HCT116 (cell line): ENCODE measurements around the gene DOHH. TPM values are rescaled to one million over a fixed set of nuclear protein-coding genes. Genes with fewer than 3 reads are reported as not detected.

Source experiments
- ATAC-seq: fragments of 200-7000 bp; cut with Tn5 transposase; 2 replicates; pipeline ENCODE4 v1.9.1; 2020; ENCODE audit warnings: mild to moderate bottlenecking, moderate library complexity
- BruUV-seq: library from RNA; stranded (reverse); fragments of 400-500 nt; replicated peaks from 2 replicates; lab custom pipeline; 2021; lab: Mats Ljungman, UMichigan
- CTCF ChIA-PET: fragments of 300-600 bp; sonication (Branson Sonifier 250); formaldehyde crosslinking; loops from one replicate; lab custom pipeline; 2021; ENCODE audit warnings: antibody characterized with exemption; lab: Charles Lee
- POLR2A ChIA-PET: fragments of 300-600, 350-600 bp; sonication (Branson Sonifier 250); formaldehyde crosslinking; loops from one replicate; lab custom pipeline; 2021; ENCODE audit warnings: antibody characterized with exemption; lab: Charles Lee
- RAD21 ChIA-PET, 2 experiments: fragments of 300-600 bp; sonication (Branson Sonifier 250); formaldehyde crosslinking; loops; one replicate each; lab custom pipeline; 2023; ENCODE audit warnings: low total read pairs in 2 of 2; ENCODE audit not compliant: uncharacterized antibody in 2 of 2, unreplicated experiment in 2 of 2, low non-redundant PET in 1 of 2; lab: Charles Lee
- DNase-seq: peaks from one replicate; pipeline ENCODE4 v3.0.0-alpha.2; 2010; ENCODE audit warnings: low read depth, low spot score
- H2AFZ ChIP-seq: fragments of 200-600 bp; shearing (Covaris generic), sonication (generic); 2 replicates; pipeline ENCODE4 v1.6.1; 2017; ENCODE audit warnings: low read depth, mixed run types, mixed read lengths, antibody characterized with exemption, low read length; ENCODE audit not compliant: poor library complexity, severe bottlenecking
- H3K27ac ChIP-seq: 2 replicates; pipeline ENCODE4 v1.5.1; 2012; ENCODE audit warnings: low read depth, low read length
- H3K27me3 ChIP-seq: fragments of 200-600 bp; sonication (generic); 2 replicates; pipeline ENCODE4 v1.6.1; 2016; ENCODE audit warnings: mixed run types, low read length, mixed read lengths; ENCODE audit not compliant: insufficient read depth
- H3K36me3 ChIP-seq, 2 experiments: fragments of 200-500 bp in 1 of 2; fragments of 200-600 bp in 1 of 2; sonication (Bioruptor generic) in 1 of 2; sonication (generic) in 1 of 2; 2 replicates each; pipeline versions ENCODE4 v1.5.1 to v1.6.1; 2014 to 2016; ENCODE audit warnings: low read length in 2 of 2, inconsistent platforms in 1 of 2, mixed read lengths in 1 of 2, mixed run types in 1 of 2; ENCODE audit not compliant: insufficient read depth in 2 of 2, control insufficient read depth in 1 of 2
- H3K4me1 ChIP-seq, 2 experiments: fragments of 200-600 bp in 1 of 2; sonication (generic) in 1 of 2; 2 replicates each; pipeline versions ENCODE4 v1.5.1 to v1.6.1; 2012 to 2017; ENCODE audit warnings: low read length in 2 of 2, inconsistent platforms in 1 of 2, mild to moderate bottlenecking in 1 of 2, mixed read lengths in 1 of 2, mixed run types in 1 of 2, moderate library complexity in 1 of 2; ENCODE audit not compliant: insufficient read depth in 2 of 2, control insufficient read depth in 1 of 2
- H3K4me2 ChIP-seq: fragments of 200-600 bp; sonication (generic); 2 replicates; pipeline ENCODE4 v1.6.1; 2017; ENCODE audit warnings: mixed run types, low read length, mixed read lengths
- H3K4me3 ChIP-seq, 2 experiments: fragments of 200-600 bp in 1 of 2; sonication (generic) in 1 of 2; replicated peaks in 1 of 2; 2 replicates each; pipeline ENCODE4 v1.5.1; 2011 to 2016; ENCODE audit warnings: low read length in 2 of 2, control low read depth in 1 of 2, low read depth in 1 of 2, mild to moderate bottlenecking in 1 of 2, mixed read lengths in 1 of 2, mixed run types in 1 of 2
- H3K79me2 ChIP-seq: fragments of 200-600 bp; sonication (generic); 2 replicates; pipeline ENCODE4 v1.6.1; 2017; ENCODE audit warnings: mild to moderate bottlenecking, mixed run types, low read length, moderate library complexity, mixed read lengths; ENCODE audit not compliant: insufficient read depth
- H3K9ac ChIP-seq: fragments of 200-600 bp; sonication (generic); 2 replicates; pipeline ENCODE4 v1.6.1; 2016; ENCODE audit warnings: low read length, mixed read lengths
- H3K9me2 ChIP-seq: fragments of 200-600 bp; sonication (generic), shearing (Covaris generic); 2 replicates; pipeline ENCODE4 v1.6.1; 2017; ENCODE audit warnings: mixed run types, mild to moderate bottlenecking, moderate library complexity; ENCODE audit not compliant: insufficient read depth
- H3K9me3 ChIP-seq, 2 experiments: fragments of 200-500 bp in 1 of 2; fragments of 200-600 bp in 1 of 2; sonication (Bioruptor generic) in 1 of 2; sonication (generic) in 1 of 2; 2 replicates each; pipeline ENCODE4 v1.6.1; 2014 to 2017; ENCODE audit warnings: low read length in 2 of 2, mixed read lengths in 2 of 2, inconsistent platforms in 1 of 2, low read depth in 1 of 2, mild to moderate bottlenecking in 1 of 2, mixed run types in 1 of 2, moderate library complexity in 1 of 2; ENCODE audit not compliant: control insufficient read depth in 1 of 2, insufficient read depth in 1 of 2
- H4K20me1 ChIP-seq: fragments of 200-600 bp; sonication (generic), shearing (Covaris generic); 2 replicates; pipeline ENCODE4 v1.6.1; 2017; ENCODE audit warnings: mixed run types, mild to moderate bottlenecking, moderate library complexity; ENCODE audit not compliant: insufficient read depth
- CBX3 ChIP-seq: IDR thresholded peaks from 2 replicates; pipeline ENCODE4 v1.6.1; 2012; ENCODE audit warnings: low read depth
- CEBPB ChIP-seq: IDR thresholded peaks from 2 replicates; pipeline ENCODE4 v1.6.1; 2012; ENCODE audit warnings: low read depth
- EGR1 ChIP-seq: IDR thresholded peaks from 2 replicates; pipeline ENCODE4 v1.6.1; 2012; ENCODE audit warnings: low read depth
- ELF1 ChIP-seq: IDR thresholded peaks from 2 replicates; pipeline ENCODE4 v1.6.1; 2012; ENCODE audit warnings: low read depth, borderline replicate concordance
- POLR2A ChIP-seq: IDR thresholded peaks from 2 replicates; pipeline ENCODE4 v1.7.0; 2011; ENCODE audit warnings: borderline replicate concordance; ENCODE audit not compliant: insufficient read depth, insufficient read length; ENCODE audit errors: extremely low read depth
- POLR2AphosphoS5 ChIP-seq: IDR thresholded peaks from 2 replicates; pipeline ENCODE4 v1.6.1; 2011; ENCODE audit warnings: mild to moderate bottlenecking, low read depth, low read length, moderate library complexity
- RAD21 ChIP-seq: IDR thresholded peaks from 2 replicates; pipeline ENCODE4 v1.6.1; 2012; ENCODE audit warnings: low read depth, mild to moderate bottlenecking
- SIN3A ChIP-seq: IDR thresholded peaks from 2 replicates; pipeline ENCODE4 v1.6.1; 2012; ENCODE audit warnings: low read depth
- SP1 ChIP-seq: IDR thresholded peaks from 2 replicates; pipeline ENCODE4 v1.6.1; 2012; ENCODE audit warnings: low read depth
- SRF ChIP-seq: IDR thresholded peaks from 2 replicates; pipeline ENCODE4 v1.6.1; 2012; ENCODE audit warnings: low read depth
- TCF7L2 ChIP-seq: IDR thresholded peaks from 2 replicates; pipeline ENCODE4 v1.7.0; 2011; ENCODE audit warnings: borderline replicate concordance, inconsistent platforms; ENCODE audit not compliant: insufficient read depth, insufficient read length; ENCODE audit errors: extremely low read depth
- YY1 ChIP-seq: IDR thresholded peaks from 2 replicates; pipeline ENCODE4 v1.6.1; 2011; ENCODE audit warnings: low read length, low read depth, moderate library complexity, mild to moderate bottlenecking; ENCODE audit not compliant: insufficient replicate concordance; ENCODE audit errors: extremely low read depth
- intact Hi-C: fragments of 100-400 bp; cut with micrococcal nuclease; formaldehyde crosslinking; loops from 2 replicates; pipeline ENCODE4 v1.10.0; 2022
- total RNA-seq: library from RNA; stranded (reverse); gene quantifications from one replicate; pipeline ENCODE4 v1.2.1, GENCODE V29; 2021; ENCODE audit not compliant: unreplicated experiment
- TF ChIP-seq, protein P1 (sequence below): IDR thresholded peaks from 2 replicates; pipeline ENCODE4 v1.6.1; 2011; ENCODE audit warnings: mild to moderate bottlenecking, low read length, moderate library complexity; ENCODE audit not compliant: insufficient replicate concordance; ENCODE audit errors: extremely low read depth
- TF ChIP-seq, protein P2 (sequence below): IDR thresholded peaks from 2 replicates; pipeline ENCODE4 v1.6.1; 2012
- TF ChIP-seq, protein P3 (sequence below): IDR thresholded peaks from 2 replicates; pipeline ENCODE4 v1.6.1; 2012; ENCODE audit warnings: low read depth
- TF ChIP-seq, protein P4 (sequence below): IDR thresholded peaks from 2 replicates; pipeline ENCODE4 v1.6.1; 2012

The DOHH gene
- total RNA-seq, 1 experiment from 2014 or later = 20.9 TPM

DNA sequence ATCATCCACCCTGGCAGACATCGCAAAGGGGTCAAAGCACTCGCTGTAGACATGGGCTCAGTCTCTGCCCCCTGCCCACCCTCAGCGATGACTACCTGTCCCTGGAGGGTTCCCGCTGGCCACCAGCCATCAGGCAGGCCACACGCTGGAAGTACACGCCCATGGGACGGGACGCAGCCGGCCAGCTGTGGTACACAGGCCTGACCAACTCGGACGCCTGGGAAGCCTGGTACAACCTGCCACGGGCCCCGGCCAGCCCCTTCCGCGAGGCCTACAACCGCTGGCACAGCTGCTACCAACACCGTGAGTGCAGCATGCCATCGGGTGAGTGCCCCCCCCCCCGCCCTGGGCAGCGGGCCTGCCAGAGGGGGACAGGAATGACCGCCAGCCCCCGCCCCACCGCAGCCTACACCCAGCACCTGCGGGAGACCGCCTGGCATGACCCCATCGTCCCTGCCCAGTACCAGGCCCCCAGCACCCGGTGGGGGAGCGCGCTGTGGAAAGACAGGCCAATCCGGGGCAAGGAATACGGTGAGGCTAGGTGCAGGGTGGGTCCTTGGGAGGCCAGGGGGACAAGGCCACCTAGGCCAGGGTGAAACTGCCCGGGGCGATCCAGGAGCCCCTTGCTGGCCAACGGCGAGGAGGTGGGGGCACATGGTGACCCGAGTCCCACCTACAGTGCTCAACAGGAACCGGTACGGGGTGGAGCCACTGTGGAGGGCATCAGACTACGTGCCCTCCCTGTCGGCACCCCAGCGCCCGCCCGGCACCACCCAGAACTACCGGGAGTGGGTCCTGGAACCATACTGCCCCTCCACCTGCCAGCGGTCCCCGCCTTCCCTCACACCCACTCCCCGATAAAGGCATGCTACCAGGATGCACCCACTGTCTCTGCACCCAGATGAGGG is 42.9 kb upstream of the DOHH start:
- CTCF ChIA-PET = no interaction called here
- H3K79me2 ChIP-seq = peaks cover 6% of the 10 kb centered on the region; the same call in 1 of the 2 replicates
- no peak overlapping the region for H2AFZ ChIP-seq
- no peak overlapping the region for H3K9ac ChIP-seq
- peaks cover 5% of the 10 kb centered on the region; the same call in 1 of the 2 replicates for H4K20me1 ChIP-seq
- H3K27ac ChIP-seq = no peak overlapping the region; the same call in 1 of the 2 replicates
- H3K4me2 ChIP-seq = no peak overlapping the region
- TF ChIP-seq, protein P1, sequence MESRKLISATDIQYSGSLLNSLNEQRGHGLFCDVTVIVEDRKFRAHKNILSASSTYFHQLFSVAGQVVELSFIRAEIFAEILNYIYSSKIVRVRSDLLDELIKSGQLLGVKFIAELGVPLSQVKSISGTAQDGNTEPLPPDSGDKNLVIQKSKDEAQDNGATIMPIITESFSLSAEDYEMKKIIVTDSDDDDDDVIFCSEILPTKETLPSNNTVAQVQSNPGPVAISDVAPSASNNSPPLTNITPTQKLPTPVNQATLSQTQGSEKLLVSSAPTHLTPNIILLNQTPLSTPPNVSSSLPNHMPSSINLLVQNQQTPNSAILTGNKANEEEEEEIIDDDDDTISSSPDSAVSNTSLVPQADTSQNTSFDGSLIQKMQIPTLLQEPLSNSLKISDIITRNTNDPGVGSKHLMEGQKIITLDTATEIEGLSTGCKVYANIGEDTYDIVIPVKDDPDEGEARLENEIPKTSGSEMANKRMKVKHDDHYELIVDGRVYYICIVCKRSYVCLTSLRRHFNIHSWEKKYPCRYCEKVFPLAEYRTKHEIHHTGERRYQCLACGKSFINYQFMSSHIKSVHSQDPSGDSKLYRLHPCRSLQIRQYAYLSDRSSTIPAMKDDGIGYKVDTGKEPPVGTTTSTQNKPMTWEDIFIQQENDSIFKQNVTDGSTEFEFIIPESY = no peak
- TF ChIP-seq EGR1 (no peak), SP1 (no peak), POLR2AphosphoS5 (no peak; the same call in 1 of the 2 replicates), CEBPB (no peak), SRF (no peak), CBX3 (no peak), TCF7L2 (no peak), ELF1 (no peak), POLR2A (no peak), RAD21 (no peak), YY1 (no peak), SIN3A (no peak)
- TF ChIP-seq, protein P2, sequence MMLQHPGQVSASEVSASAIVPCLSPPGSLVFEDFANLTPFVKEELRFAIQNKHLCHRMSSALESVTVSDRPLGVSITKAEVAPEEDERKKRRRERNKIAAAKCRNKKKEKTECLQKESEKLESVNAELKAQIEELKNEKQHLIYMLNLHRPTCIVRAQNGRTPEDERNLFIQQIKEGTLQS = no peak
- TF ChIP-seq, protein P3, sequence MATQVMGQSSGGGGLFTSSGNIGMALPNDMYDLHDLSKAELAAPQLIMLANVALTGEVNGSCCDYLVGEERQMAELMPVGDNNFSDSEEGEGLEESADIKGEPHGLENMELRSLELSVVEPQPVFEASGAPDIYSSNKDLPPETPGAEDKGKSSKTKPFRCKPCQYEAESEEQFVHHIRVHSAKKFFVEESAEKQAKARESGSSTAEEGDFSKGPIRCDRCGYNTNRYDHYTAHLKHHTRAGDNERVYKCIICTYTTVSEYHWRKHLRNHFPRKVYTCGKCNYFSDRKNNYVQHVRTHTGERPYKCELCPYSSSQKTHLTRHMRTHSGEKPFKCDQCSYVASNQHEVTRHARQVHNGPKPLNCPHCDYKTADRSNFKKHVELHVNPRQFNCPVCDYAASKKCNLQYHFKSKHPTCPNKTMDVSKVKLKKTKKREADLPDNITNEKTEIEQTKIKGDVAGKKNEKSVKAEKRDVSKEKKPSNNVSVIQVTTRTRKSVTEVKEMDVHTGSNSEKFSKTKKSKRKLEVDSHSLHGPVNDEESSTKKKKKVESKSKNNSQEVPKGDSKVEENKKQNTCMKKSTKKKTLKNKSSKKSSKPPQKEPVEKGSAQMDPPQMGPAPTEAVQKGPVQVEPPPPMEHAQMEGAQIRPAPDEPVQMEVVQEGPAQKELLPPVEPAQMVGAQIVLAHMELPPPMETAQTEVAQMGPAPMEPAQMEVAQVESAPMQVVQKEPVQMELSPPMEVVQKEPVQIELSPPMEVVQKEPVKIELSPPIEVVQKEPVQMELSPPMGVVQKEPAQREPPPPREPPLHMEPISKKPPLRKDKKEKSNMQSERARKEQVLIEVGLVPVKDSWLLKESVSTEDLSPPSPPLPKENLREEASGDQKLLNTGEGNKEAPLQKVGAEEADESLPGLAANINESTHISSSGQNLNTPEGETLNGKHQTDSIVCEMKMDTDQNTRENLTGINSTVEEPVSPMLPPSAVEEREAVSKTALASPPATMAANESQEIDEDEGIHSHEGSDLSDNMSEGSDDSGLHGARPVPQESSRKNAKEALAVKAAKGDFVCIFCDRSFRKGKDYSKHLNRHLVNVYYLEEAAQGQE = no peak
- TF ChIP-seq, protein P4, sequence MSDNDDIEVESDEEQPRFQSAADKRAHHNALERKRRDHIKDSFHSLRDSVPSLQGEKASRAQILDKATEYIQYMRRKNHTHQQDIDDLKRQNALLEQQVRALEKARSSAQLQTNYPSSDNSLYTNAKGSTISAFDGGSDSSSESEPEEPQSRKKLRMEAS = no peak
- POLR2A ChIA-PET = interaction anchor here (0.9 kb wide), 1 partner anchor 1096 kb away, joined by 3 read pairs; no protein-coding TSS in a partner anchor
- intact Hi-C loops = no loop called here
- H3K36me3 ChIP-seq = peaks cover 11 to 17% of the 10 kb centered on the region in 2 experiments
- no peak for ATAC-seq
- H3K9me3 ChIP-seq = no peaks in the 10 kb centered on the region
- no TSS peak for BruUV-seq
- peaks cover 3 to 24% of the 10 kb centered on the region in 2 experiments; a peak in 3 of 4 replicates for H3K4me1 ChIP-seq
- RAD21 ChIA-PET = no interaction called here
- no peak overlapping the region for H3K4me3 ChIP-seq
- no peaks in the 10 kb centered on the region for H3K27me3 ChIP-seq
- no peak for DNase-seq
- H3K9me2 ChIP-seq = no peaks in the 10 kb centered on the region
